ENCODE data around the gene PARP11.

PARP11 gene

DNA sequence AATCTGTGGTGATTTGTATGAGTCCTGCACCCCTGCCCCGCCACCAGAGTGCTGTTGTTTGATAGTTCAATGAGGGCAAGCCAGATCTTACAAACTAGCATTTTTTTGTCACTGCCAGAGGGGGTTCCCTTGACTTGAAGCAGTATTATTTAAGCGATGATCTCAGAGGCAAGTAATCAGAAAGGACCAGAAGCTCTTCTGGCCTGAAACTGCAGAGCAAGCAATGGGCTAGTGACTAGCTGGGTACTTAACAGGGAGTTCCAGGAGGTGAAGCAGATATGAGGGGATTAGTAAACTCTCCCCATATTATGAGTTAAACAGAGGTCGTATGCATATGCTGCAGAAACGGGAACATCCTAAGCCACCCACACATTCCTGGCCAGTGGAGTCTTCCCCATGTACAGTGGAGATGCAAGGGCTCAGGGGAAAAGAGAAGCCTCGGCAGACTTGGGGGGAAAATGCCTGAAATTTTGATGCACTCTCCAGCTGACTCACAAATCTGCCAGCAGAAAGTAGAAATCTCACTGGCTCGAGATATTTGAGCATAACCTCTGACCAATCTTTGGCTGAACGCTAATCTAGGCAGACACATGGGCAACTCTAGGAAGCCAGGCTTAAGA lies 112.0 kb downstream of the PARP11 start:
- no peak for DNase-seq

- no peak for DNase-seq
Observed at GRCh38 chr12:3759878-3760277, 113.3 kb downstream of the PARP11 start.

All from NCI-H1092 treated with DMSO at 0.1 percent for 48 hours (cell line).